ENCODE measurements around the gene CELSR2.

DNA sequence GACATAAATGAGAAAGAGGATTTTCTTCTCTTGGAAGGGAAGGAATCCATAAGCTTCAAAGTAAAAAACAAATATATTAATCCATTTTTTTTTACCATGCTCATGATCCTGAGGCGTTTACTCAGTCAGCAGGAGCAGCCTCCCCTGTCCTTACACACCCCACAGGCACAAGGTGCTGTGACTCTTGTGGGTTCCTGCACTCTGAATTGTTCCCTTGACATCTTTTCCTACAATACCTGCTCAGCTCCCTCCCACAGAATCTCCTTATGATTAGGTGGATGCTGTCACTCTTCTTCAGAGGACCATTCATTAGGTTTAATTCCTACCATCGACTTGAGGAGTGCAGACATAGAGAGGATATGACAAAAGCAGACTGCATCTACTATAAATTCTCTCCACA is 43.7 kb downstream of the CELSR2 start:
- TF ChIP-seq, protein P1, sequence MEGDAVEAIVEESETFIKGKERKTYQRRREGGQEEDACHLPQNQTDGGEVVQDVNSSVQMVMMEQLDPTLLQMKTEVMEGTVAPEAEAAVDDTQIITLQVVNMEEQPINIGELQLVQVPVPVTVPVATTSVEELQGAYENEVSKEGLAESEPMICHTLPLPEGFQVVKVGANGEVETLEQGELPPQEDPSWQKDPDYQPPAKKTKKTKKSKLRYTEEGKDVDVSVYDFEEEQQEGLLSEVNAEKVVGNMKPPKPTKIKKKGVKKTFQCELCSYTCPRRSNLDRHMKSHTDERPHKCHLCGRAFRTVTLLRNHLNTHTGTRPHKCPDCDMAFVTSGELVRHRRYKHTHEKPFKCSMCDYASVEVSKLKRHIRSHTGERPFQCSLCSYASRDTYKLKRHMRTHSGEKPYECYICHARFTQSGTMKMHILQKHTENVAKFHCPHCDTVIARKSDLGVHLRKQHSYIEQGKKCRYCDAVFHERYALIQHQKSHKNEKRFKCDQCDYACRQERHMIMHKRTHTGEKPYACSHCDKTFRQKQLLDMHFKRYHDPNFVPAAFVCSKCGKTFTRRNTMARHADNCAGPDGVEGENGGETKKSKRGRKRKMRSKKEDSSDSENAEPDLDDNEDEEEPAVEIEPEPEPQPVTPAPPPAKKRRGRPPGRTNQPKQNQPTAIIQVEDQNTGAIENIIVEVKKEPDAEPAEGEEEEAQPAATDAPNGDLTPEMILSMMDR (IDR thresholded peaks at IDR 0.05): no peak
- no peak for TF ChIP-seq POLR2A (IDR thresholded peaks at IDR 0.05)

Measured in esophagus squamous epithelium (tissue), 4 donors.